Activated naive CD4-positive, alpha-beta T cell treated with anti-CD3 and anti-CD28 coated beads, Interleukin-2, amount 10 ng/mL, durations not matched to agents 7 days and 5 days (primary cell): Measurements from ENCODE around the gene SCUBE1.

Experiments used
- CTCF ChIA-PET: fragments of 350-600 bp; sonication (Branson Sonifier 250); formaldehyde crosslinking; loops from one replicate; lab custom pipeline; 2021; ENCODE audit warnings: antibody characterized with exemption; lab: Charles Lee
- DNase-seq: peaks from one replicate; pipeline ENCODE4 v3.0.0-alpha.2; 2020
- H3K27ac Mint-ChIP-seq: one replicate; pipeline ENCODE4 v1.8.0; 2021; ENCODE audit warnings: mild to moderate bottlenecking, moderate library complexity, mixed read lengths
- H3K27me3 Mint-ChIP-seq: one replicate; pipeline ENCODE4 v1.8.0; 2021; ENCODE audit warnings: mild to moderate bottlenecking, mixed read lengths
- H3K36me3 Mint-ChIP-seq: one replicate; pipeline ENCODE4 v1.8.0; 2021; ENCODE audit warnings: mixed read lengths
- H3K4me1 Mint-ChIP-seq: one replicate; pipeline ENCODE4 v1.8.0; 2021; ENCODE audit warnings: mixed read lengths
- H3K4me3 Mint-ChIP-seq: one replicate; pipeline ENCODE4 v1.8.0; 2021; ENCODE audit warnings: mild to moderate bottlenecking, moderate library complexity, mixed read lengths
- H3K9me3 Mint-ChIP-seq: one replicate; pipeline ENCODE4 v1.8.0; 2021; ENCODE audit warnings: mixed read lengths

SCUBE1 gene

DNA sequence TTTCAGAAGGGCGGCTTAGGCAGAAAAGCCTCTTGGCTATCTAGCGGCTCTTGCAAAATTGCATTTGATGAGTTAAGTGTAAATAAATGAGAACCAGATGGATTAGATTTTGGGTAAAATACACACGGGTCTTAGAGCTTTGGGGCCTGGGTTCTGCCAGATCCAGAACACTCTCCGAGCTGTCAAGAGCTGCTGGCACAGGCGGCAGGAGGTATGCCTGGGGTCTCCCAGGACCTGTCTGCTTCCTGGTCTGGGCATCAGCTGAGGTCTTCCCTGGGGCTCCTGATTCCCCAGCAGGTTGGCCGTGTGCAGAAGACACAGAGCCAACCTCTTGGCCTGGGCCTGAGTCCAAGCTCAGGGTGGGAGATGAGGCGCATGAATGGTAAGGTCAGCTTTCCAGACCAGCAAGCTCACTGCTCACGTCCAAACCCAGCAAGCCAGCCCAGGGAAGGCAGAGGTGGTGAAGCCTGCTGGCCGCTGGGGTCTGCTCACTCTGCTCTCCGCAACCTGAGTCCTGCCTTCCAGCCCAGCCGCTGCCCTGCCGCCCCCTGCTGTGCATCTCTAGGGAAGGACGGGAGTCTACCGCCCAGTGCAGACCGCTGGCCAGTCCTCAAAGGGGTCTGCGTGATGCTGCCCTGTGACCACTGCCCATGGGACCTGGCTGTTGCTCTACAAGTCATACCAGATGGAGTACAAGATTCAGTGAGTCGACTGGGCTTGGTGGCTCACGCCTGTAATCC lies 44.9 kb downstream of the SCUBE1 start:
- H3K27me3 Mint-ChIP-seq = peaks cover 17% of the 10 kb centered on the region
- DNase-seq = no peak
- CTCF ChIA-PET = no interaction called here
- no peaks in the 10 kb centered on the region for H3K4me1 Mint-ChIP-seq
- H3K36me3 Mint-ChIP-seq = no peaks in the 10 kb centered on the region
- no peak overlapping the region for H3K27ac Mint-ChIP-seq
- H3K9me3 Mint-ChIP-seq = no peaks in the 10 kb centered on the region
- no peak overlapping the region for H3K4me3 Mint-ChIP-seq

DNA sequence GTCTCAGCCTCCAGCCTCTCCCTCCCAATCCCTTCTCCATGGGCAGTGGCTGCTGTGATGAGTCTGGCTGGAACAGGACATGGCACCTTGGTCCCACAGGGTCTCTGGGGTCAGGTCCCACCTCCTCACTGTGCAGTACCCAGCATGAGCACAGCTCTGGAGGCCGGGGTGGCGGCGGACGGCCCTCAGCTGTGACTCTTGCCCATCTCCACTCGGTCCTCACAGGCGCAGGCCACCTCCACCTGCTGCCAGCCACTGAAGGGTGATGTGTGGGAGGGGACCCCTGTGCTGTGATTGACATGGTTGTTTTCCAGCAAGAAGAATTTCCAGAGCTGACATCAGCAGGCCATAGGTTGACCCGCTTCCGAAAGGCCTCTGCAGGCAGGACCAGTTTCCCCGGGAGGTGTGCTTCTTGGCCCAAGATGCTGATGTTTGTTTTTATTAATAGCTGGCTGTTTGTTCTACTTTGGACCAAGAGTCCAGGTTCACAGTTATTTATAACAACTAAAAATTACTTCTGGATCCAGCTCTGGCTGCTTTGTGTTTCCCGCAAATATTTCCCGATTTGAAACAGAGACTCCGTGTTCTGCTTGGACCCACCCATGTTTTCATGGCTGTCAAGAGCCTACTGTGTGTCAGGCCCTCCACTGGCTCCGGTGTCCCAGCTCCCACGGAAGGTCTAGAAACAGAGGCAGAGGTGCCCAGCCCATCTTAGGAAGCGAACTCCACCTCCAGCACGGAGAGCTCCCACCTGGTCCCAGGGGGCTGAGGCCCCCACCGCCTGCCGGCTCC lies 45.7 kb downstream of the SCUBE1 start:
- H3K27me3 Mint-ChIP-seq = peaks cover 19% of the 10 kb centered on the region
- no peaks in the 10 kb centered on the region for H3K4me1 Mint-ChIP-seq
- no peak overlapping the region for H3K4me3 Mint-ChIP-seq
- no peak for DNase-seq
- no peaks in the 10 kb centered on the region for H3K36me3 Mint-ChIP-seq
- H3K9me3 Mint-ChIP-seq = no peaks in the 10 kb centered on the region
- CTCF ChIA-PET = interaction anchor here (0.7 kb wide), 1 partner anchor 49 kb away, joined by 3 read pairs; no protein-coding TSS in a partner anchor
- H3K27ac Mint-ChIP-seq = no peak overlapping the region

GRCh38 chr22:43296276-43296902 lies 46.8 kb downstream of the SCUBE1 start:
- CTCF ChIA-PET = interaction anchor here (0.7 kb wide), 1 partner anchor 50 kb away, joined by 3 read pairs; no protein-coding TSS in a partner anchor
- no peak for DNase-seq
- H3K36me3 Mint-ChIP-seq = no peaks in the 10 kb centered on the region
- no peaks in the 10 kb centered on the region for H3K9me3 Mint-ChIP-seq
- no peaks in the 10 kb centered on the region for H3K4me1 Mint-ChIP-seq
- H3K27me3 Mint-ChIP-seq = peaks cover 17% of the 10 kb centered on the region
- no peak overlapping the region for H3K4me3 Mint-ChIP-seq
- no peak overlapping the region for H3K27ac Mint-ChIP-seq

DNA sequence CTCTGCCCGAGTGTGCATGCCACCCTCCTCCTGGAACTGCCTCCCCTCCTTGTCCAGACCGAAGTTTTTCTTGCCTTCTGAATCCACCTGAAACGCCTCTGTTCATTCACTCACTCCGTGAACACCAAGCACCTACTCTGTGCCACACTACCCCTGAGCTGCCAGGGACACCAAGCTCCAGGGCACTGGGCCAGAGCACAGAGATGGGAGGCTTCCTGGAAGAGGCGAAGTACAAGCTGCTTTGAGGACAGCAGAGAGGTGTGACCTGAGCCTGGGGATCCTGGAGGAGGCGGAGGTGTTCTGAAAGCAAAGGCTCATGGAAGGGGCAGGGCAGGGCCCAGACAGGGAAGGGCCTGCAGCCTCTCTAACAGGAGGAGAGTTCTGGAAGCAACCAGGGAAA lies 47.5 kb downstream of the SCUBE1 start:
- H3K4me3 Mint-ChIP-seq = no peak overlapping the region
- no peaks in the 10 kb centered on the region for H3K4me1 Mint-ChIP-seq
- no peak for DNase-seq
- no peaks in the 10 kb centered on the region for H3K9me3 Mint-ChIP-seq
- CTCF ChIA-PET = no interaction called here
- peaks cover 14% of the 10 kb centered on the region for H3K27me3 Mint-ChIP-seq
- no peaks in the 10 kb centered on the region for H3K36me3 Mint-ChIP-seq
- no peak overlapping the region for H3K27ac Mint-ChIP-seq

DNA sequence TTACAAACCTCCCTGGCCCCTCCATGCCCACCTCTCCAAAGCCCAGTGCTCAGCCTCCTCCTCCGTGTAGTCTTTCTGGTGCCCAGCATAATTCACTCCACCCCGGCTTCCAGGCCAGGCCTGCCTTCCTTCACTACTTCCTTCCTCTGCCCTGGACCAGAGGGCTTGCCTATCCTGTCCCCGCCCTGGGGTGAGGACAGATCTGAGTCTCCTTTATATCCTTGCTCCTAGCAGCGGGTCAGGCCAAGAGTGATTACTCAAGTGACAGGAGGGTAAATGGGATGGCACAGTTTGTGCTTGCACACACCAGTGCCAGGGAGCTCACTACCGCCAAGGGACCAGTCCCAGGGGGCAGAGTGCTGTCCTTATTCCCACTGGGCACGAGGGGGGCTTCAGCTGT lies 48.0 kb downstream of the SCUBE1 start:
- DNase-seq = no peak
- Mint-ChIP-seq H3K4me1 (no peaks in the 10 kb centered on the region), H3K36me3 (no peaks in the 10 kb centered on the region), H3K4me3 (no peak overlapping the region), H3K9me3 (no peaks in the 10 kb centered on the region), H3K27ac (no peak overlapping the region), H3K27me3 (peaks cover 14% of the 10 kb centered on the region)
- CTCF ChIA-PET = interaction anchor here (1.4 kb wide), 1 partner anchor 51 kb away, joined by 5 read pairs; no protein-coding TSS in a partner anchor

DNA sequence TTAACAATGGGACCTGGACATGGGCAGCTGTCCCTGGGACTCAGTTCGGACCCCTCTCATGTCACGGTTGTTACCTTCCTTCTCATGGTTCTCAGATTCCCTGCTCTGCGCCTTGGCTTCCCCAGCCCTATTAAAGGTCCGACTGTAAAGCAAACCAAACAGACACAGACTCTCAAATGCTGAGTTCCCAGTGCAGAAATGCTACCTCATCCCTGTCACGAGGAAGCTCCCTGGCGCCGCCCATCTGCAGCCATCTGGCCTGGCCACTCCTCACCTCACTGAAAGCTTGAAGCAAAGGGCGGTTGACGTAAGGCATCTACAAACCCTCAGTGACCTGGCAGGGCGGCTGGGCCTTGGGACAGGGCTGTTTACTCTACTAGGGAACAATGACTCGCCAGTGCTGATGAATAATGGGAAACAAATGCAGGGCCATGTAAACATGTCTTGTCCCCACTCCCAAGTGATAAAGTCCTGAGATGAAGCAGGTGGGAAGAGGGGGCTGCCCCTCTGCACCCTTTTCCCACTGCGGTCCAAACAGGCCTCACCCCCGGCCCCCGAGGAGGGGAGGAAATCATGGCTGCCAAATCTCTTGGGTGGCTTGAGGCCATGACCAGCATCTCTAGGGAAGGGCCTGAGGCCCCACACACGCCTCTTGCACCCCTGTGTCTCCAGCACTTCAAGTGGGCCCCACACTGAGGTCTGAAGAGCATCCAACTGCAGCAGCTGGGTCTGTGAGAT lies 49.3 kb downstream of the SCUBE1 start:
- Mint-ChIP-seq H3K9me3 (no peaks in the 10 kb centered on the region), H3K4me1 (peaks cover 11% of the 10 kb centered on the region), H3K27ac (no peak overlapping the region), H3K36me3 (no peaks in the 10 kb centered on the region), H3K27me3 (peaks cover 19% of the 10 kb centered on the region), H3K4me3 (no peak overlapping the region)
- no peak for DNase-seq
- CTCF ChIA-PET = interaction anchor here (0.9 to 1.4 kb wide), 2 partner anchors 20 to 53 kb away, joined by 4 to 5 read pairs; no protein-coding TSS in a partner anchor

GRCh38 chr22:43293259-43293654 lies 49.9 kb downstream of the SCUBE1 start:
- H3K4me3 Mint-ChIP-seq = no peak overlapping the region
- peaks cover 24% of the 10 kb centered on the region for H3K27me3 Mint-ChIP-seq
- DNase-seq = no peak
- H3K9me3 Mint-ChIP-seq = no peaks in the 10 kb centered on the region
- no peak overlapping the region for H3K27ac Mint-ChIP-seq
- CTCF ChIA-PET = interaction anchor here (0.9 to 1.1 kb wide), 2 partner anchors 19 to 53 kb away, joined by 3 to 4 read pairs; no protein-coding TSS in a partner anchor
- peaks cover 16% of the 10 kb centered on the region for H3K4me1 Mint-ChIP-seq
- no peaks in the 10 kb centered on the region for H3K36me3 Mint-ChIP-seq

GRCh38 chr22:43292630-43293018 lies 50.5 kb downstream of the SCUBE1 start:
- H3K27ac Mint-ChIP-seq = no peak overlapping the region
- DNase-seq = no peak
- no peak overlapping the region for H3K4me3 Mint-ChIP-seq
- H3K36me3 Mint-ChIP-seq = no peaks in the 10 kb centered on the region
- CTCF ChIA-PET = interaction anchor here (1.1 kb wide), 1 partner anchor 54 kb away, joined by 3 read pairs; no protein-coding TSS in a partner anchor
- peaks cover 17% of the 10 kb centered on the region for H3K4me1 Mint-ChIP-seq
- H3K9me3 Mint-ChIP-seq = no peaks in the 10 kb centered on the region
- H3K27me3 Mint-ChIP-seq = peaks cover 24% of the 10 kb centered on the region

DNA sequence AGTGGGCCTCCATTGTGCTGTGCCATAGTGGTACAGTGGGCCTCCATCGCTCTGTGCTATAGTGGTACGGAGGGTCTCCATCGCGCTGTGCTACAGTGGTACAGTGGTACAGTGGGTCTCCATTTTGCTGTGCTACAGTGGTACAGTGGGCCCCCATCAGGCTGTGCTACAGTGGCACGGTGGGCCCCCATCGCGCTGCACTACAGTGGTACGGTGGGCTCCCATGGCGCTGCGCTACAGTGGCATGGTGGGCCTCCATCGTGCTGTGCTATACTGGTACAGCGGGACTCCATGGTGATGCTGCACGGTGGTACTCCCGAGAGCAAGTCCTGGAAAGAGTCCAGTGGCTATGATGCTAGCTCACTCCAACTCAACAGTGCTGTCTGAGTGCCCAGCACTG lies 51.8 kb downstream of the SCUBE1 start:
- Mint-ChIP-seq H3K4me3 (no peak overlapping the region), H3K27ac (no peak overlapping the region), H3K9me3 (no peaks in the 10 kb centered on the region), H3K27me3 (peaks cover 18% of the 10 kb centered on the region), H3K4me1 (peaks cover 17% of the 10 kb centered on the region), H3K36me3 (no peaks in the 10 kb centered on the region)
- DNase-seq = no peak
- CTCF ChIA-PET = no interaction called here

- Mint-ChIP-seq H3K9me3 (no peaks in the 10 kb centered on the region), H3K36me3 (no peaks in the 10 kb centered on the region), H3K4me1 (peaks cover 17% of the 10 kb centered on the region), H3K27me3 (peaks cover 19% of the 10 kb centered on the region), H3K4me3 (no peak overlapping the region), H3K27ac (no peak overlapping the region)
- no peak for DNase-seq
- CTCF ChIA-PET = no interaction called here
These were observed 53.0 kb downstream of the SCUBE1 start for GRCh38 chr22:43289976-43290721.

DNA sequence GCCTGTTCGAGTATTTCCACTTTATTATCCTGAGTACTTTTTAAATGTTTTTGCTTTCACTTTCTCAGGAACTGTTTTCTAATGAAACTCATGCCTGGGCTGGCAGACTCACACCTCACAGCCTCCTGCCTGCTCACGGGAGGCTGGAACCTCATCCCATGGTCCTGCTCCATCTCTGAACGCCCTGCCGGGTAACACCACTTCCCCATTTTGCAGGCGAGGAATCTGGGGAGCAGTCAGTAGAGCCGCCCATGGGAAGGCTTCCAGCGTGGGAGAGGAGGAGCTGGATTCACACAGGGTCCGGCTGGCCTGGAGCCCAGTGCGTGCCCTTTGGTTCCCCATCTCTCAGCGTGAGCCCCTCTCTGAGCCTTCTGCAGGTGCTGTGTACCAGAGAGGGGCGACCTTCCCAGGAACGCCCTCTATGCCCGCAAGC lies 53.6 kb downstream of the SCUBE1 start:
- Mint-ChIP-seq H3K9me3 (no peaks in the 10 kb centered on the region), H3K27me3 (peaks cover 20% of the 10 kb centered on the region), H3K27ac (no peak overlapping the region), H3K4me3 (no peak overlapping the region), H3K4me1 (peaks cover 17% of the 10 kb centered on the region), H3K36me3 (no peaks in the 10 kb centered on the region)
- no peak for DNase-seq
- CTCF ChIA-PET = no interaction called here

- H3K36me3 Mint-ChIP-seq = no peaks in the 10 kb centered on the region
- H3K9me3 Mint-ChIP-seq = no peaks in the 10 kb centered on the region
- H3K27ac Mint-ChIP-seq = no peak overlapping the region
- no peak for DNase-seq
- no peak overlapping the region for H3K4me3 Mint-ChIP-seq
- CTCF ChIA-PET = no interaction called here
- H3K4me1 Mint-ChIP-seq = peaks cover 17% of the 10 kb centered on the region
- peaks cover 20% of the 10 kb centered on the region for H3K27me3 Mint-ChIP-seq
These were observed 54.3 kb downstream of the SCUBE1 start for GRCh38 chr22:43288807-43289420.

- Mint-ChIP-seq H3K4me1 (peaks cover 17% of the 10 kb centered on the region), H3K4me3 (no peak overlapping the region), H3K27me3 (peaks cover 20% of the 10 kb centered on the region), H3K27ac (no peak overlapping the region), H3K36me3 (no peaks in the 10 kb centered on the region), H3K9me3 (no peaks in the 10 kb centered on the region)
- CTCF ChIA-PET = interaction anchor here (4.0 kb wide), 1 partner anchor 58 kb away, joined by 19 read pairs; no protein-coding TSS in a partner anchor
- no peak for DNase-seq
These were observed 54.8 kb downstream of the SCUBE1 start for GRCh38 chr22:43288378-43288777.
